ENCODE data around the gene NAALADL2.
"Not testable (repeated sequence)": the region's sequence is repeated elsewhere in the genome, so short reads cannot be mapped to it uniquely, and the experiment has no call there.

The NAALADL2 gene

DNA sequence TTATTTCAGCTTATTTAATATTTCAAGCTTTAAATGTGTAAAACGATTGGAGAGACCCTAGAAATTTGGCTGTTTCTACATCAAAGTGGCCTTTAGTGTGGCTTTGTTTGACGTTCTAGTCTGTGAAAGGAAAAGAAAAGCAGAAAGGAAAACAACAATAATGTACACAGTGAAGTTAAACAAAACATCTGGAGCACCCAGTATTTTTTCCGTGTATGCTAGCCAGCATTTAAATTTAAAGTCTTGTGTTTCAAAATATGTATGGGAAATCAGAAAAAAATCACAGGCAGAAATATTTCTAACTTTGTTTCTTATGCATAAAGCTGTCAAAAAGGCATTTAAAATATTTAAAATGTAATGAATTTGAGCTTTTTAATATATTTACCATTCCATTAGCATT, 218.1 kb downstream of the NAALADL2 start:
- no peak for DNase-seq

- DNase-seq: no peak
Measured at GRCh38 chr3:175082631-175083030, 223.5 kb downstream of the NAALADL2 start.

- not testable (repeated sequence) for DNase-seq
Measured at GRCh38 chr3:175087128-175087527, 228.0 kb downstream of the NAALADL2 start.

- DNase-seq: no peak
Measured at GRCh38 chr3:175088766-175089380, 229.7 kb downstream of the NAALADL2 start.

DNA sequence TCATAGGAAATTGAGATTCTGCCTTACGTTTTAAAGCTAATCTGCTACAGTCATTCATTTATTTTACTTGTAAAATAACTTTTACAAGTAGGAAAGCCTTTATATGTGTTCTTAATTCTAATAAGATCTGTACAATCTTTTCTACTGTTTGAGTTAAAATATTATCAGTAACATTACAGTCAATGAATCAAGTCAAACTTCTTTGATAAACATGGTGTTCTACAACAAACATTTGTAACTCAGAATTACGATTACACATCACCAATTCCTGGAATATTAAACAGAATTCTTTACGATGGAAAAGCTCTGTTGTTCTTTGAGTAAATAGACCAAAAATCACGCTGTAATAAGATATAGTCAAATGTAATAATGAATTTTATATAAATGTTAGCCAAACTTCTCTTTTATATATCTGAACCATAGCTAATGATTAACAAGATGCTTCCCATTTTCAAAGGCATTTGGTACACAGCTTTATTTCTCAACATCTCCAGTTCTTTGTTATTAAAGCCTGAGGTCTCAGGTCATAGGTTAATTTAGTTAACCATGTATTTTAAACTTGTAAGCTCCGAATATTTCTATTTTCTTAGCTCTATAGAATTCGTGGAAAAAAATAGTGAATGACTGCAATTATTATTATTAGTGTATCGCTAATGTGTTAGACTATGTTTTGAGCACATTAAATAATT, 232.4 kb downstream of the NAALADL2 start:
- DNase-seq: no peak

DNA sequence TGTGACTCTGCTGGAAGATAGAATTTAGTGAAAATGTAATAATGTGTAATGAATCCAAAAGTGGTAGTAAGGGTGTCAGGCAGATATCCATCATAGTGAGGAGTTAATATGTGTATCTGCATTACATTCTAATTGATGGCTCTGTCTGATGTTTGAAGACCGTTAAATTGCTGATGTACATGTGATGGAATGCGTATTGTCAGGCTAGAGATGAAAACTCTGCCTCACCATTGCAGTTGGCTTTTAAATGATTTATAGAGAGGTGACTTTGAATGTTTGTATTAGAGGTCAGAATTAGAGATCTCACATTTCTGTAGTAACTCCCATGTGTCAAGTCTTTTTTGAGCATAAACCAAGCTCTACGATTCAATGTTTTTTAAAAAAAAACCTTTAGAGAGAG, 234.6 kb downstream of the NAALADL2 start:
- no peak for DNase-seq

DNA sequence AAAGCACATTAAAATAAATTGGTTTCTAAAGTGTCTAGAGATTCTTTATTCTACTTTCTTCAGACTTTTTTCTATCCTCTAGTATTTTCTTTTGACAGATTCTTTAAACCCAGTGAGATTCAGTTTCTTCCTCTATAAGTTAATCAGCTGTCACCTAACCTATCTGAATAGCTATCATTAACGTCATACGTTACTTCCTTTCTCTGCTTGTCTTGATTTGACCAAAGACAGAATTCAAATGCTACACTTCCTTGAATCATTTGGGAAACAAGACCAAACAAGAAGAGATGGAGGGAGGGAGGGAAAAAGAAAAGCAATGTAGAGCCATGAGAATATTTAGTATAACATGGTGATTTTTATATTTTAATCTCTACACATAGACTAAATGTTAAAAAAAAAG, 235.2 kb downstream of the NAALADL2 start:
- no peak for DNase-seq

- DNase-seq: no peak
Measured at GRCh38 chr3:175098644-175099043, 239.5 kb downstream of the NAALADL2 start.

DNA sequence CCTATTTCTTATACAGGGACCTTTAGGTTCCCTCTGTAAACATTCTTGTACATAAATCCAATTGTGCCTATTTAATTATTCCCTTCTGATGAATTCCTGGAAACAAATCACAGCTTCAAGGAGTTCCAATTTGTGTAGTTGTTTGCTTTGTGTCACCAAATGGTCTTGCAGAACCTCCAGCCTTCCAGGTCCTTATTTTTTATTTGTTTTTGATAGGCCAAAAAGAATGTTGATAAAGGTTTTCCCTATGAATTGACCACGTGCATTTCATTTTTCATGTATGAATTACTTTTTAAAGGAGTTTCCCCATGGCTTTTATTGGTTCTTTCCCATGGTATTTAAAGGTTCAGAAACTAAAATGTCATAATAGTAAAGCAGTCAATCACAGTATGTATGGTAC, 243.0 kb downstream of the NAALADL2 start:
- DNase-seq: no peak

GRCh38 chr3:175103298-175103697, 244.2 kb downstream of the NAALADL2 start:
- no peak for DNase-seq

DNA sequence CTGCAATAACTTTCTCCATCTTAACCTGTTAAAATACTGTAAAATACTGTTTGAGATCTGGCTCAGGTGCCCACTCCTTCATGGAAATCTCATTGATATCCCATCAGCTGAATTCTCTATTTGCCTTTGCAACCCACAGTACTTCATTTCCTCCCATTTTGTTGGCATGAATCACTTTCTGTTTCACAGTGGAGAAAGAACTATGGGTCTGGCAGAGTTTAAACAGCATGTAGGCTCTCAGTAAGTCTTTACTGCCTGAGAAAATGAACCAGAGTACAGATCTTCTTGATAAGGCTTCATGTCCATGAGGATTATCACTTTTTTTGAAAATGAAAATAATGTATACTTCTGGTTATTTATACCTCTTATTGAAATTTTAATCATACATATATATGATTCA, 245.9 kb downstream of the NAALADL2 start:
- no peak for DNase-seq

DNA sequence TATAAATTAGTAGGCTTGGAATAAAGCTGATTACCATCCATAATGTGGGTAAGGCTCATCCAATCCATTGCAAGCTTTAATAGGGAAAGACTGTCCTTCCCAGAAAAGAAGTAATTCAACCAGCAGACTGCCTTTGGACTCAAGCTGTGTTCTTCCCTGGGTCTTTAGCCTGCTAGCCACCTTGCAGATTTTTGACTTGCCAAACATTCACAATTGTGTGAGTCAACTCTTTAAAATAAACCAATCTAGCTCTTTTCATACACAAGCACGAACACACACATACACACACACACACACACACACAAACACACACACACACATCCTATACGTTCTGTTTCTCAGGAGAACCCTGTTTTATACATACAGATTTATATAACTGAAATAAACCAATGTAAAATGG, 248.1 kb downstream of the NAALADL2 start:
- no peak for DNase-seq

DNA sequence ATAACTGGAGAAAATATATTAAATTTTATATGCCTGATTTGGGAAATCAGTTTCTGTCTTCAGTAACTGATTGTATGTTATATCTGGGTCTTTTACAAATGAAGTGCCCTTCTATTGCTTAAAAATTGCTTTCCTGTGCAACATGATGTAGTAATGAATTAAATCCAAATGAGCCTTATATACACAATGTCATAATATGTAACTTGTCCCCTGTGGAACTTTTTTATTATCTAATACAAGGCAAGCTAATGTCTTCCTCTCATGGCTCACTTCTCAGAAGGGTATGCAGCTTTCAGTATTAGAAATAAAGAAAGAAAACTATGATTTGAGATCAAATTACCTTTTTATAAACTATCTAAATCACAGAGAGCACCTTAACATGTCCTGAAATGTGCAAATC, 248.9 kb downstream of the NAALADL2 start:
- no peak for DNase-seq

DNA sequence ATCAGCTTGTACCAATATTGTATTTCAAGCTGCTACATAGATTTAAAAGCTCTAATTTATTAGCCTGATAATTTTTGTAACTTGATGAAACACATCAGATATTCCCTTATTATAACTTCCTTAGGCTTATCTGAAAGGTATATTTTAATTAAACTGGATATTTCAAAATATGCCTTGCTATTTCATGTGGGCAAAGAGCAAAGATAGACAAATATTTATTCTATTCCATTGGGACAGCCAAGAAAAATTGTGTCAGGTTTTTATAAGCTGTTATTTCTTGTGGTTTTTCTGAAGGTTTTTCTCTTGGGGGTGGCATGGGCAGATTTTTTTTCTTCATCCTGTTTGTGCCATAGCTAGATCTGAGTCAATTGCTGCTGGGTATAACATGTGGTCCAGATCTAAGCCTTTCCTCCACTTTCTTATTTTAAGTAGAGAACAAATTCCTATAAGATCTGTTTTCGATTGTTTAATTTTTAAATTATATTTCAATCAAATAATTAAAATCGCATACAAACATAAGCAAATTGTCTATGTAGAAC, 249.5 kb downstream of the NAALADL2 start:
- DNase-seq: no peak

GRCh38 chr3:175111036-175111435, 251.9 kb downstream of the NAALADL2 start:
- DNase-seq: no peak

DNA sequence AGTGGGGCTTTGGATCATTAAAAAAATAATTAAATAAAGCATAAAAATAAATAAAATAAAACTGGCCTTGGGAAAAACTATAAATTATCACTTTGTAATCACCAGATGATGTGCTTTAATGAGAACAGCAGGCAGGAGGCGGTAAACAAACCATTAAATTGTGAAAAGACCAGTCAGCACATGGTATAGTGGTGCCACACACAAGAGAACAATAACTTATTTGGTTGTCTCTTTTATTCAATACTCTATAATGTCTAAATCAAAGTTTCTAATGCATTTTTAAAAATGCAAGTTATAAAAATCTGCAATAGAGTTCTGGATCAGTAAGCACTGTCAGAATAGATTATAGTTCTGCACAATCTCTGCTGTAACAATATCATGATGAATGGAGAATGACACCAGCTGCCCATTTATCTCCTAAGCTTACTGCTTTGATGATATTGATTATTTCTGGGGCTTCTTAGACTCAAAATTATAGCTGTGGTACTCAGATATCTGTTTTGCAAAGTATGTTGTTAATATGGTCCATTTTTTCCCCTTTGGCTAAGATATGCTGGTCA, 259.3 kb downstream of the NAALADL2 start:
- DNase-seq: no peak

- no peak for DNase-seq
Measured at GRCh38 chr3:175121225-175121624, 262.1 kb downstream of the NAALADL2 start.

DNA sequence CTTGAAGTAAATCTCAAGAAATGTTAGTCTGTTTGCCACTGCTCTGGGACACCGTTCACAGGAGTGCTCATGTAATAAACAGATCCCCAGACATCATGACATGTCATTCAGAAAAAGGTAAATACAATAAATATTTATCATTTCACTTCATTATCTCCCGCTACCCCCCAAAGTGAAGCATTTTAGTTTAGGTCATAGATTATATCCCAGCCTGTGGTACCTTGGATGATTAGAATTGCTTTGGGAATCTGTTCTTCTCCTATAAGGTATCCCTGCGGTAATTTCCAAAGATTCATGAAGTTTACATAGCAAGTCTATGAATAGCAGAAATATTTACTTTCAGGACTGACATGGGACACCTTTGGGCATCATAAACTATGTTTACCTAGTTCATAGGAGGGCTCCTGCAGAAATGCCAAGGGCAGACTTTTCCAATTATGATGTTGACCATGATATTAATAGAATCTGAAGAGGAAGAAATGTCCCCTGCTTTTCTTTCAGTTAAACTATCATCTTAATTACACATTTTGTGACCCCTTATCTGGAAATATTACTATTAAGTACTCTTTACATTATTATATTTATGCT, 268.0 kb downstream of the NAALADL2 start:
- no peak for DNase-seq

- DNase-seq: no peak
Measured at GRCh38 chr3:175129126-175129525, 270.0 kb downstream of the NAALADL2 start.

GRCh38 chr3:175129571-175129970, 270.4 kb downstream of the NAALADL2 start:
- no peak for DNase-seq

- not testable (repeated sequence) for DNase-seq
Measured at GRCh38 chr3:175131866-175132265, 272.7 kb downstream of the NAALADL2 start.

- DNase-seq: not testable (repeated sequence)
Measured at GRCh38 chr3:175132706-175133105, 273.6 kb downstream of the NAALADL2 start.

- no peak for DNase-seq
Measured at GRCh38 chr3:175144368-175144767, 285.2 kb downstream of the NAALADL2 start.

GRCh38 chr3:175146258-175146657, 287.1 kb downstream of the NAALADL2 start:
- no peak for DNase-seq
